Measurements from ENCODE around the gene NGEF. TPM values are rescaled to one million over a fixed set of nuclear protein-coding genes. Genes with fewer than 3 reads are reported as not detected.

The NGEF gene
- total and polyA plus RNA-seq, 3 donors from 2014 or later: 7.9 to 28.7 (median 15.6) TPM

- H3K4me1 ChIP-seq: peaks cover 6% of the 10 kb centered on the region
- intact Hi-C loops (cut with DNase I; ENCODE audit: low total_unique reads): no loop called here
- WGBS, 2 donors: 82 to 86% methylated on average over 19 to 20 of the region's 20 CpGs
- DNase-seq: no peak
- H3K9me3 ChIP-seq: no peaks in the 10 kb centered on the region
- TF ChIP-seq POLR2A (IDR thresholded peaks at IDR 0.05) (no peak), CTCF (IDR thresholded peaks at IDR 0.05) (no peak)
- H3K27ac ChIP-seq: no peak overlapping the region
- no peaks in the 10 kb centered on the region for H3K27me3 ChIP-seq
- H3K4me3 ChIP-seq: no peak overlapping the region
- no peaks in the 10 kb centered on the region for H3K36me3 ChIP-seq (ENCODE audit: low read depth, missing control alignments)
These were observed 36.2 kb downstream of the NGEF start for GRCh38 chr2:232976666-232977437.

GRCh38 chr2:232976176-232976575 is 36.9 kb downstream of the NGEF start:
- Histone ChIP-seq H3K4me1 (peaks cover 6% of the 10 kb centered on the region), H3K27ac (no peak overlapping the region), H3K9me3 (no peaks in the 10 kb centered on the region), H3K36me3 (ENCODE audit: low read depth, missing control alignments) (no peaks in the 10 kb centered on the region), H3K27me3 (no peaks in the 10 kb centered on the region), H3K4me3 (no peak overlapping the region)
- intact Hi-C loops (cut with DNase I; ENCODE audit: low total_unique reads): no loop called here
- 92 to 100% methylated on average over 4 of the region's 4 CpGs for WGBS, 2 donors
- DNase-seq: no peak
- TF ChIP-seq CTCF (IDR thresholded peaks at IDR 0.05) (no peak), POLR2A (IDR thresholded peaks at IDR 0.05) (no peak)

GRCh38 chr2:232974396-232974795 is 38.7 kb downstream of the NGEF start:
- Histone ChIP-seq H3K4me1 (no peaks in the 10 kb centered on the region), H3K27ac (no peak overlapping the region), H3K36me3 (ENCODE audit: low read depth, missing control alignments) (no peaks in the 10 kb centered on the region), H3K9me3 (no peaks in the 10 kb centered on the region), H3K27me3 (no peaks in the 10 kb centered on the region), H3K4me3 (no peak overlapping the region)
- intact Hi-C loops (cut with DNase I; ENCODE audit: low total_unique reads): no loop called here
- WGBS, 2 donors: 44 to 62% methylated on average over 7 of the region's 7 CpGs
- no peak for DNase-seq
- TF ChIP-seq CTCF (IDR thresholded peaks at IDR 0.05) (no peak), POLR2A (IDR thresholded peaks at IDR 0.05) (no peak)

- intact Hi-C loops (cut with DNase I; ENCODE audit: low total_unique reads): no loop called here
- H3K4me3 ChIP-seq: no peak overlapping the region
- 84% methylated on average over 3 of the region's 3 CpGs for WGBS, 2 donors
These were observed 39.3 kb downstream of the NGEF start for GRCh38 chr2:232973796-232974195.

More at GRCh38 chr2:232973796-232974195, 39.3 kb downstream of the NGEF start:
- no peaks in the 10 kb centered on the region for H3K9me3 ChIP-seq
- DNase-seq: no peak
- no peak overlapping the region for H3K27ac ChIP-seq
- no peaks in the 10 kb centered on the region for H3K27me3 ChIP-seq
- no peaks in the 10 kb centered on the region for H3K4me1 ChIP-seq
- TF ChIP-seq CTCF (IDR thresholded peaks at IDR 0.05) (no peak), POLR2A (IDR thresholded peaks at IDR 0.05) (no peak)
- no peaks in the 10 kb centered on the region for H3K36me3 ChIP-seq (ENCODE audit: low read depth, missing control alignments)
